Measurements from ENCODE around the gene TMEM54. TPM values are rescaled to one million over a fixed set of nuclear protein-coding genes. Genes with fewer than 3 reads are reported as not detected.

TMEM54 gene
- total RNA-seq, 2 experiments from 2014 or later, result not detected

- H3K36me3 Mint-ChIP-seq (ENCODE audit: low read depth), result peaks cover 2% of the 10 kb centered on the region
- ChIA-PET POLR2A (no interaction called here), CTCF (no interaction called here)
- ATAC-seq (no peak), DNase-seq (no peak)
- H3K4me1 Mint-ChIP-seq (ENCODE audit: low read depth), result peaks cover 6% of the 10 kb centered on the region
- peak overlapping the region; percentile 25 for H3K4me3 Mint-ChIP-seq
- no peak overlapping the region for H3K27ac Mint-ChIP-seq
- peaks cover 70% of the 10 kb centered on the region for H3K27me3 Mint-ChIP-seq (ENCODE audit: low read depth)
- H3K9me3 Mint-ChIP-seq (ENCODE audit: insufficient read depth), result no peaks in the 10 kb centered on the region
Measured at GRCh38 chr1:32900371-32900955, 726 bp downstream of the TMEM54 start.

DNA sequence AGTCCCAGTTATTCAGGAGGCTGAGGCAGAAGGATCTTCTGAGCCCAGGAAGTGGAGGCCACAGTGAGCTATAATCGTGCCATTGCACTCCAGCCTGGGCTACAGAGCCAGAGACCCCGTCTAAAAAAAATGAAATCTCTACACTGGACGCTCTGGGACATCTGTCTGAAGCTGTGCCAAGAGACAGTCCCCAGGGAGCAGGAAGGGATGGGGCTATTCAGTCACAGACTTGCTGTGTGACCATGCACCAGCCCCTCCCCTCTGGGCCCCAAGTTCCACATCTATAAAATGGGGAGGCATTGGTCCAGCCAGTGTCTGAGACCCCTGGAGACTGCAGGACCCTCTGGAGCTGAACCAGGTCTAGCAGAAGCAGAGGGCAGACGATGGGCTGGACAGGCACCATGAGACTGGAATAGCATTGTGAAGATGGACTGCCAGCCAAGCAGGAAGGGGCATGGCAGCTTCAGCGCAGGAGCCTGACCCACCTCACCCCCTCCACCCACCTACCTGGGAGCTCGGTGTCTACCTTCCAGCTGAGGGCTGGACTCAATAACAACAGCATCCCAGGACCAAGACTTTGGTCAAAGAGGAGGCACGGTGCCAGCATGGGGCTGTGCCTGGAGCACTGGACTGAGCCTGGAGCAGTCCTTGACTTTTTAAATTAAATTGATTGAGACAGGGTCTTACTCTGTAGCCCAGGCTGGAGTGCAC is 1.4 kb downstream of the TMEM54 start:
- ATAC-seq (no peak), DNase-seq (no peak)
- peaks cover 2% of the 10 kb centered on the region for H3K36me3 Mint-ChIP-seq (ENCODE audit: low read depth)
- CTCF ChIA-PET, result interaction anchor here (0.7 to 1.5 kb wide), 4 partner anchors 9 to 227 kb away, joined by 3 read pairs; no protein-coding TSS in a partner anchor
- H3K4me3 Mint-ChIP-seq, result no peak overlapping the region
- H3K9me3 Mint-ChIP-seq (ENCODE audit: insufficient read depth), result no peaks in the 10 kb centered on the region
- peaks cover 6% of the 10 kb centered on the region for H3K4me1 Mint-ChIP-seq (ENCODE audit: low read depth)
- H3K27me3 Mint-ChIP-seq (ENCODE audit: low read depth), result peaks cover 66% of the 10 kb centered on the region
- POLR2A ChIA-PET, result no interaction called here
- H3K27ac Mint-ChIP-seq, result no peak overlapping the region

GRCh38 chr1:32898958-32899357 is 2.2 kb downstream of the TMEM54 start:
- Mint-ChIP-seq H3K36me3 (ENCODE audit: low read depth) (peaks cover 2% of the 10 kb centered on the region), H3K4me3 (no peak overlapping the region), H3K9me3 (ENCODE audit: insufficient read depth) (no peaks in the 10 kb centered on the region), H3K27ac (no peak overlapping the region), H3K4me1 (ENCODE audit: low read depth) (peaks cover 6% of the 10 kb centered on the region), H3K27me3 (ENCODE audit: low read depth) (peaks cover 58% of the 10 kb centered on the region)
- ATAC-seq (no peak), DNase-seq (no peak)
- ChIA-PET POLR2A (no interaction called here), CTCF (interaction anchor here (0.8 to 1.5 kb wide), 3 partner anchors 9 to 228 kb away, joined by 3 read pairs; no protein-coding TSS in a partner anchor)

- Mint-ChIP-seq H3K36me3 (ENCODE audit: low read depth) (peaks cover 2% of the 10 kb centered on the region), H3K27ac (no peak overlapping the region), H3K4me3 (no peak overlapping the region), H3K9me3 (ENCODE audit: insufficient read depth) (no peaks in the 10 kb centered on the region), H3K27me3 (ENCODE audit: low read depth) (peaks cover 56% of the 10 kb centered on the region), H3K4me1 (ENCODE audit: low read depth) (peaks cover 6% of the 10 kb centered on the region)
- DNase-seq (no peak), ATAC-seq (no peak)
- ChIA-PET CTCF (interaction anchor here (1.5 kb wide), 2 partner anchors 21 to 22 kb away, joined by 3 to 6 read pairs; no protein-coding TSS in a partner anchor), POLR2A (interaction anchor here (1.2 kb wide), 1 partner anchor 11 kb away, joined by 4 read pairs; no protein-coding TSS in a partner anchor)
Measured at GRCh38 chr1:32898056-32898455, 3.1 kb downstream of the TMEM54 start.

DNA sequence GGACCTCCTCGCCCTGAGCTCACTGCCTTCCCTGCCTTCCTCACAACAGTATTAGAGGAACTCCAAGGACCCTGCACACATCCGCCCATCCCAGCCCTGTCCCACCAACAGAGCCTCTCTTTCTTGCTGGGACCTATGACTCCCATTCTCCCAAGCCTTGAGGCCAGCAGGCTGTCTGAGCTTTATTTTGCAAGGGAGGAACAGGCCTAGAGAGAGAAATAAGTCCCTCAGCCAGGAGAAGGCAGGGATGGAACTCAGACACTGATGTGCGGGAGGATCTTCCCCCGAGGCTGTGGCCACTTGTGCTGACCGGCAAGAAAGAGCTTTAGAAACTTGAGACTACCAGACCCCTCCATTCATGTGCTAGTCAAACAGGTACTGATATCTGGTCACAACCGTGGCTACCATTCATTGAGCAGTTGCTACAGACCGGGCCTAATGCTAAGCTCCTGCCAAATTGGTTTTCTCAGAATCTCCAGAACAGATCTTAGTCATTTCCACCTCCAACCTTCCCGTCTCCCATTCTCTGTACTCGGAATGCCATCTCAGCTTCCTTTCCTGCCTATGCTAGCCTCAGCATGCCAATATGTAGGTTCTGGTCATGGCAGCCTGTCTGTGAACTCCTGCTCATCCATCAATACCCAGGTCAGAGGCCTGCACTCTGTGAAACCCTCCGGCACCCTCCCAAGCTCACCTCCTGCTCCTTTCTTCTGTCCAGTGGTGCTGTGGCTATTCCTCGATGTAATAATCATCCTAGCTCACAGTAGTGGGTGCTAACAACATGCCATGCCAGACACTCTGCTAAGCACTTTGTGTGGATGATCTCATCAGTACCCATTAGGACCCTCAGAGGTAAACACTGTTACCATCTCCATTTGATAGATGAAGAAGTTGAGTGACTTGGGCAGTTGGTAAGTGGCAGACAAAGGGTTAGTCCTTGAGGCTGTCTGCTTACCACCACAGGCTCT is 3.8 kb downstream of the TMEM54 start:
- ATAC-seq (no peak), DNase-seq (no peak)
- CTCF ChIA-PET, result interaction anchor here (0.6 to 1.5 kb wide), 2 partner anchors 21 to 428 kb away, joined by 3 to 6 read pairs; no protein-coding TSS in a partner anchor
- peaks cover 55% of the 10 kb centered on the region for H3K27me3 Mint-ChIP-seq (ENCODE audit: low read depth)
- H3K27ac Mint-ChIP-seq, result no peak overlapping the region
- H3K4me3 Mint-ChIP-seq, result no peak overlapping the region
- peaks cover 7% of the 10 kb centered on the region for H3K4me1 Mint-ChIP-seq (ENCODE audit: low read depth)
- H3K9me3 Mint-ChIP-seq (ENCODE audit: insufficient read depth), result no peaks in the 10 kb centered on the region
- H3K36me3 Mint-ChIP-seq (ENCODE audit: low read depth), result peaks cover 2% of the 10 kb centered on the region
- POLR2A ChIA-PET, result interaction anchor here (1.2 kb wide), 1 partner anchor 10 kb away, joined by 4 read pairs; no protein-coding TSS in a partner anchor

- Mint-ChIP-seq H3K9me3 (ENCODE audit: insufficient read depth) (no peaks in the 10 kb centered on the region), H3K36me3 (ENCODE audit: low read depth) (no peaks in the 10 kb centered on the region), H3K27ac (no peak overlapping the region), H3K4me3 (no peak overlapping the region), H3K4me1 (ENCODE audit: low read depth) (peaks cover 4% of the 10 kb centered on the region), H3K27me3 (ENCODE audit: low read depth) (peaks cover 56% of the 10 kb centered on the region)
- ChIA-PET CTCF (interaction anchor here (1.5 kb wide), 1 partner anchor 20 kb away, joined by 6 read pairs; no protein-coding TSS in a partner anchor), POLR2A (no interaction called here)
- no peak for ATAC-seq
- no peak for DNase-seq
Measured at GRCh38 chr1:32896451-32896850, 4.7 kb downstream of the TMEM54 start.

- POLR2A ChIA-PET, result no interaction called here
- Mint-ChIP-seq H3K9me3 (ENCODE audit: insufficient read depth) (no peaks in the 10 kb centered on the region), H3K27me3 (ENCODE audit: low read depth) (peaks cover 60% of the 10 kb centered on the region), H3K4me1 (ENCODE audit: low read depth) (peaks cover 4% of the 10 kb centered on the region), H3K36me3 (ENCODE audit: low read depth) (no peaks in the 10 kb centered on the region), H3K4me3 (no peak overlapping the region), H3K27ac (no peak overlapping the region)
- CTCF ChIA-PET, result no interaction called here
- ATAC-seq, result no peak
- DNase-seq, result no peak
Measured at GRCh38 chr1:32895325-32896215, 5.6 kb downstream of the TMEM54 start.

DNA sequence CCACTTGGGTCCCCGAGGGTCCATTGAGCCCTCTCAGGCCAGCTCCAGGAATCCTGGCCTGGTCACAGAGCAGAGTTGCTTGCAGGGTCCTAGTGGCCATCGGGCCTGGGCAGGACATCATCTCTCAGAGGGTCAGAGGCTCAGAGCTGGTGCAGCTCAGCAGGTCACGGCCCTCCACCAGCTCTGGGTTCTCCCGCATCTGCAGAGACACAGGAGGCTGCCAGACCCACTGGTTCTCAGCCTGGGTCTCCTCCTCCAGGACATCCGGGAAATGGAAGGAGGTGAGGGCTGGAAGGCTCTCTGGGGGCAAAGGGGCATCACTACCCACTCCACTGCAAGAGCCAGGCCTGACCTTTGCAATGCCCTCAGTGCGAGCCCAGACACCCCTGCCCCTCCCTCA is 6.5 kb downstream of the TMEM54 start:
- Mint-ChIP-seq H3K9me3 (ENCODE audit: insufficient read depth) (no peaks in the 10 kb centered on the region), H3K27ac (no peak overlapping the region), H3K4me3 (no peak overlapping the region), H3K4me1 (ENCODE audit: low read depth) (peaks cover 4% of the 10 kb centered on the region), H3K27me3 (ENCODE audit: low read depth) (peaks cover 61% of the 10 kb centered on the region), H3K36me3 (ENCODE audit: low read depth) (no peaks in the 10 kb centered on the region)
- ATAC-seq (no peak), DNase-seq (no peak)
- POLR2A ChIA-PET, result no interaction called here
- CTCF ChIA-PET, result interaction anchor here (1.6 kb wide), 1 partner anchor 232 kb away, joined by 3 read pairs; no protein-coding TSS in a partner anchor

GRCh38 chr1:32894019-32894600 is 7.1 kb downstream of the TMEM54 start:
- no peak overlapping the region for H3K4me3 Mint-ChIP-seq
- H3K9me3 Mint-ChIP-seq (ENCODE audit: insufficient read depth), result no peaks in the 10 kb centered on the region
- ChIA-PET CTCF (interaction anchor here (1.6 to 3.8 kb wide), 2 partner anchors 19 to 233 kb away, joined by 3 to 33 read pairs; no protein-coding TSS in a partner anchor), POLR2A (interaction anchor here (0.6 kb wide), 1 partner anchor 101 kb away, joined by 3 read pairs; no protein-coding TSS in a partner anchor)
- DNase-seq, result no peak
- H3K36me3 Mint-ChIP-seq (ENCODE audit: low read depth), result no peaks in the 10 kb centered on the region
- no peak overlapping the region for H3K27ac Mint-ChIP-seq
- ATAC-seq, result no peak
- H3K27me3 Mint-ChIP-seq (ENCODE audit: low read depth), result peaks cover 64% of the 10 kb centered on the region
- H3K4me1 Mint-ChIP-seq (ENCODE audit: low read depth), result peaks cover 4% of the 10 kb centered on the region

GRCh38 chr1:32893198-32894018 is 7.8 kb downstream of the TMEM54 start:
- Mint-ChIP-seq H3K4me1 (ENCODE audit: low read depth) (peaks cover 4% of the 10 kb centered on the region), H3K27ac (no peak overlapping the region), H3K4me3 (no peak overlapping the region), H3K9me3 (ENCODE audit: insufficient read depth) (no peaks in the 10 kb centered on the region), H3K27me3 (ENCODE audit: low read depth) (peaks cover 59% of the 10 kb centered on the region), H3K36me3 (ENCODE audit: low read depth) (no peaks in the 10 kb centered on the region)
- ChIA-PET POLR2A (interaction anchor here (0.6 kb wide), 1 partner anchor 100 kb away, joined by 3 read pairs; no protein-coding TSS in a partner anchor), CTCF (interaction anchor here (0.8 to 3.8 kb wide), 8 partner anchors 12 to 305 kb away, joined by 3 to 33 read pairs (median 5); no protein-coding TSS in a partner anchor)
- DNase-seq, result no peak
- no peak for ATAC-seq

All from activated CD8-positive, alpha-beta T cell treated with anti-CD3 and anti-CD28 coated beads, Interleukin-2, amount 10 ng/mL, durations not matched to agents 7 days and 5 days (primary cell).